Nucleus accumbens (tissue), 56 donors: ENCODE measurements around the gene AEN.
A peak's percentile ranks its signal among the peaks of the same experiment; 100 is the strongest.

ENCODE experiments used
- DNase-seq, 56 donors: peaks; one replicate each; lab custom pipeline; 2025; lab: John Stamatoyannopoulos, UW

Gene AEN

GRCh38 chr15:88661041-88661700, 40.0 kb downstream of the AEN start:
- DNase-seq: no peak

GRCh38 chr15:88661761-88662556, 40.8 kb downstream of the AEN start:
- no peak for DNase-seq

- DNase-seq: no peak
Observed at GRCh38 chr15:88663141-88663621, 42.0 kb downstream of the AEN start.

DNA sequence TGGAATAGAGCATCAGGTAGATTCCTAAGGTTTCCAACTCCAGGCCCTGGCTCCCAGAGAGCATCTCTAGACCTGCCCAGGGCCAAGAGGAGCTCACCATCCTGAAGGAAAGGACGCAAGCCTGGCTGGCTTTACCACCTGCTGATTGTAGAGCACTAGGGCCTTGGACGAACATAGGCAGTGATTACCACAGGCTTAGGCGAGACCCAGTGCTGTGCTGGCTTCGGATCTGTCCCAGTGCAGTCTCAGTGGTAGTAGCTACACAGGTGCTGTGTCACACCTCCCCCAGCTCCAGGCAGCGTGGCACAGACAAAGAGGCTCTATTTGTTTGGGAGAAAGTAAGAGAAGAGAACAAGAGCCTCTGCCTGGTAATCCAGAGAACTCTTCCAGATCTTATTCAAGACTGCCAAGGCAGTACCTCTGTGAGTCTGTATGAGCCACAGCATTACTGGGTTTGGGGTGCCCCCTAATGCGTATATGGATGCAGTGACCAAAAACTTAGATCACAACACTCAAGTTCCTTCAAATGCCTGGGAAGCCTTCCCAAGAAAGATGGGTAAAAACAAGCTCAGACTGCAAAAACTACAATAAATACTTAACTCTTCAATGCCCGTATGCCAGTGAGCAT, 43.1 kb downstream of the AEN start:
- peak in 24 of 56 donors; percentile 17 to 75 (median 30) for DNase-seq

DNA sequence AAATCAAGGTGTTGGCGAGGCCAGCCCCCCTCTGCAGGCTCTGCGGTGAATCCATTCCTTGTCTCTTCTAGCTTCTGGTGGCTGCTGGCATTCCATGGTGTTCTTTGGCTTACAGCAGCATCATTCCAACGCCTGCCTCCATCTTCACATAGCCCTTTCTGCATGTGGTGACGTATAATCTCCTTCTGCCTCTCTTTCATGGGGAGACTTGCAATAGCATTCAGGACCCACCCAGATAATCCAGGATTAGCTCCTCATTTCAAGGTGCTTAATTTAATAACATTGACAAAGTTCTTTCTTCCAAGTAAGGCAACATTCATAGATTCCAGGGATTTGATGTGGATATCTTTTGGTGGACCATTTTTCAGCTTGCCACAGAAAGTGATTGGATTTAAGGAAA, 53.5 kb downstream of the AEN start:
- no peak for DNase-seq

GRCh38 chr15:88678755-88679154, 57.6 kb downstream of the AEN start:
- DNase-seq: no peak

DNA sequence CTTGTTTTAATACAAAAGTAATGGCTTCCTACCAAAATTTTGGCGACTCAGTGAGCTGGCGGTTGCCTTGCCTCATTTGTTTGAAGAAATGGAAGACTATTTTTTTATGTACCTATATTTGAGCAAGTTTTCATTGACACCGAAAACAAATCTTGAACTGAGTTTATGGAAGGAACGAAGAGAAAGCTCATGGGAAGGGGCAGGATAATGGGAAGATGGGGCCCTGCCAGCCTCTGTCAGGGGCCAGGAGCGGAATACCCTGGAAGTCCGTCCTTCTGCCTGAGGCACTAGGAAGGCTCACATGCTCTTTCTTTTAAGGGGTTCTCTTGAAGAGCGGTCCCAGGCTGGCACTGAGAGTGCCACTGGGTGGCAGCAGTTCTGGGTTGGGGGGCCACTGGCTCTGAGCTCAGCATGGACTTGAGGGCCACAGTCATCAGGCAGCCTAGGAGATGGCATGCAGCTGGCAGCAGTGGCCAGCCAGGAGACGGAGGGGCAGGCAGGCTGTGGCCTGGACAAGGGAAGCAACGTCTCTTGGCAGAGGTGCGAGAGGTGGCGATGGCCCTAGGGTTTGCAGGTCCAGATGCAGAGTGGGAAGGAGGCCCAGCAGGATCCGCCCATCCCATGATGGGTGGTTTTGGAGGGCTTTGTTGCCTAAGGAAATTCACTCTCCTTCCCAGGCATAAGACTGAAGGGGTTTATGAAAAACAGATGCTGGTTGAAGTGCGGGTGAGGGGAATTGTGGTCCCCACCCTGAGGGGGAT, 59.3 kb downstream of the AEN start:
- DNase-seq: peak in 6 of 56 donors; percentile 8 to 50 (median 20)

DNA sequence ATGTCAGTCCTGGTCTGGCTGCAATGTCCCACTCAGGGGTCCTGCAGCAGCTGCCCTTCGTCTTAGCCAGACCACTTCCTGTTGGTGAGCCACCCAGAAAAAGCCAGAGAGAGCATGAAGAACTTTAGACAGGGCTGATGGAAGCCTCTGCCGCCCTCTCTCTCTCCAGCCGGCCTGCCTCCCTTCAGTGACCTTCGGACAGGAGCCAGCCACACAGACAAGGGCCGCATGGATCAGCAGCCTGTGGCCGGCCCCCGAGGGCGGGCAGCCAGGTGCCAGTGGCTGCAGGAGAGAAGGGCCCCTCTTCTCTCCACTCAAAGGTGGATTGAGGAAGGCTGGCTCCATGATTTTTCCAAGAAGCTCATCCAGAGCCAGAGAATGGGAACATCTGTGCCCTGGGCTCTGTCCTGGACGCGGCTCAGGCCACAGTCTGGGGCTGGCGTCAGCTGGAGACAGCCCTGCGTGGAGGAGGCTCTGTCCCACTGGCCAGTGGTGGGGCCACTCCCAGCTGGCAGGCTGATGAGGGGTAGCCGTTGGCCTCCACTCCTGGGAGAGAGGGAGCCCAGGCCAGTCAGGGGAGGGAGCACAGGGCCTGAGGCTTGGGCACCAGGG, 60.6 kb downstream of the AEN start:
- peak in 40 of 56 donors; percentile 20 to 81 (median 54) for DNase-seq
